Gastroesophageal sphincter (tissue), 4 donors: ENCODE data around the gene CPEB3. TPM values are rescaled to one million over a fixed set of nuclear protein-coding genes. Genes with fewer than 3 reads are reported as not detected.

Experiments used
- ATAC-seq: fragments of 150-250 bp; one replicate; pipeline ENCODE4 v1.9.1; 2016; ENCODE audit warnings: mild to moderate bottlenecking, moderate library complexity
- H3K27ac ChIP-seq, 4 donors: fragments of 200-600 bp; sonication (generic) in 3 of 4; 1 replicate in 3 of 4; 2 replicates in 1 of 4; pipeline ENCODE4 v1.5.1; 2016 to 2019
- H3K27me3 ChIP-seq: fragments of 200-600 bp; sonication (generic); one replicate; pipeline ENCODE4 v1.5.1; 2019
- H3K36me3 ChIP-seq, 2 donors: fragments of 200-600 bp; sonication (generic); one replicate each; pipeline ENCODE4 v1.5.1; 2019; ENCODE audit warnings: control low read depth in 1 of 2
- H3K4me1 ChIP-seq, 3 donors: fragments of 200-600 bp; sonication (generic); 1 replicate in 2 of 3; 2 replicates in 1 of 3; pipeline ENCODE4 v1.5.1; 2016 to 2019; ENCODE audit warnings: control low read depth in 2 of 3
- H3K4me3 ChIP-seq, 2 donors: fragments of 200-600 bp; sonication (generic); one replicate each; pipeline ENCODE4 v1.5.1; 2019; ENCODE audit warnings: mild to moderate bottlenecking in 1 of 2, moderate library complexity in 1 of 2
- H3K9me3 ChIP-seq, 3 donors: fragments of 200-600 bp; sonication (generic); one replicate each; pipeline ENCODE4 v1.5.1; 2017 to 2019; ENCODE audit warnings: control low read depth in 2 of 3
- EP300 ChIP-seq: sonication (generic); formaldehyde crosslinking; IDR thresholded peaks from one replicate; pipeline ENCODE4 v1.6.1; 2017; ENCODE audit warnings: antibody characterized with exemption, mild to moderate bottlenecking
- POLR2A ChIP-seq, 2 donors: fragments of 450-650 bp; IDR thresholded peaks; one replicate each; pipeline ENCODE4 v1.6.1; 2017; ENCODE audit warnings: antibody characterized with exemption in 2 of 2, mild to moderate bottlenecking in 2 of 2, moderate library complexity in 1 of 2
- POLR2AphosphoS5 ChIP-seq: sonication (generic); formaldehyde crosslinking; IDR thresholded peaks from one replicate; pipeline ENCODE4 v1.6.1; 2017; ENCODE audit warnings: antibody characterized with exemption
- WGBS, 2 donors: methylation state at CpG; one replicate each; pipeline ENCODE4 v1.1.5; 2018; ENCODE audit warnings: low coverage in 1 of 2; 5-methylcytosine and 5-hydroxymethylcytosine counted together
- total RNA-seq, 4 donors: library from RNA; depleted of rRNA; stranded (reverse); fragments of >200 nt; gene quantifications; one replicate each; pipeline ENCODE4 v1.1.0, GENCODE V29; 2016
- TF ChIP-seq, protein P1 (sequence below), 4 experiments: fragments of 200-600 bp in 2 of 4; fragments of 450-650 bp in 2 of 4; sonication (generic) in 1 of 4; IDR thresholded peaks; one replicate each; pipeline ENCODE4 v1.5.1; 2017 to 2019; ENCODE audit warnings: antibody characterized with exemption in 4 of 4, mild to moderate bottlenecking in 2 of 4, moderate library complexity in 2 of 4

The CPEB3 gene
- total RNA-seq, 4 donors from 2014 or later = 4.7 to 11.8 (median 9.7) TPM

DNA sequence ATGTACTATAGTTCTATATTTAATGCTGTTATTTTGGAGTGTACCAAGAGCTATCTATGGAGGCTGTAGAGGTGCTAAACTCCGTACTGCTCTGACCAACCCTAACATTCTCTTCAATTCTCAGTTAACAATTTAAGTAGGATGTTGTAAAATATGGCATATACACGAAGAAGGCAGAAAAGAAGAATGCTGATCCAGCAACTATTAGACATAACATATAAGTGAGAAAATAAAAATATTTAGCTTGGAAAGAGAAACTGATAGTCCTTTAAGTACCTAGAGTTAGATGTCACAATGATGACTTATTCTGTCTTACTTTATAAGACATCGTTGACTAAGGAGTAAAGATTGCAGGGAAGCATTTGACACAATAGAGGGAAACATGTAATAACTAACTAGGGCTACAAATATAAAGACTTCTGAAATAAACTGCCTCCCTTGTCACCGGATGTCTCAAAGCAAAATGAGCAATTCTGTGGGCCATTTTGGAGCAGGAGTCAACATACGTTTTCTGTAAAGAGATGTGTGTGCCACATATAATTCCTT lies 159.5 kb downstream of the CPEB3 start:
- no peak for ATAC-seq
- Histone ChIP-seq H3K27me3 (no peaks in the 10 kb centered on the region), H3K27ac (no peak overlapping the region), H3K36me3 (peaks cover 0 to 1% of the 10 kb centered on the region in 2 donors), H3K4me3 (no peak overlapping the region), H3K4me1 (peaks cover 0 to 15% (median 0%) of the 10 kb centered on the region in 3 donors), H3K9me3 (no peaks in the 10 kb centered on the region)
- WGBS, 2 donors = 83 to 88% methylated on average over 5 of the region's 5 CpGs
- TF ChIP-seq, protein P1, sequence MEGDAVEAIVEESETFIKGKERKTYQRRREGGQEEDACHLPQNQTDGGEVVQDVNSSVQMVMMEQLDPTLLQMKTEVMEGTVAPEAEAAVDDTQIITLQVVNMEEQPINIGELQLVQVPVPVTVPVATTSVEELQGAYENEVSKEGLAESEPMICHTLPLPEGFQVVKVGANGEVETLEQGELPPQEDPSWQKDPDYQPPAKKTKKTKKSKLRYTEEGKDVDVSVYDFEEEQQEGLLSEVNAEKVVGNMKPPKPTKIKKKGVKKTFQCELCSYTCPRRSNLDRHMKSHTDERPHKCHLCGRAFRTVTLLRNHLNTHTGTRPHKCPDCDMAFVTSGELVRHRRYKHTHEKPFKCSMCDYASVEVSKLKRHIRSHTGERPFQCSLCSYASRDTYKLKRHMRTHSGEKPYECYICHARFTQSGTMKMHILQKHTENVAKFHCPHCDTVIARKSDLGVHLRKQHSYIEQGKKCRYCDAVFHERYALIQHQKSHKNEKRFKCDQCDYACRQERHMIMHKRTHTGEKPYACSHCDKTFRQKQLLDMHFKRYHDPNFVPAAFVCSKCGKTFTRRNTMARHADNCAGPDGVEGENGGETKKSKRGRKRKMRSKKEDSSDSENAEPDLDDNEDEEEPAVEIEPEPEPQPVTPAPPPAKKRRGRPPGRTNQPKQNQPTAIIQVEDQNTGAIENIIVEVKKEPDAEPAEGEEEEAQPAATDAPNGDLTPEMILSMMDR (IDR thresholded peaks at IDR 0.05) = no peak
- no peak for TF ChIP-seq POLR2AphosphoS5
- TF ChIP-seq POLR2A (IDR thresholded peaks at IDR 0.05) = no peak
- no peak for TF ChIP-seq EP300

DNA sequence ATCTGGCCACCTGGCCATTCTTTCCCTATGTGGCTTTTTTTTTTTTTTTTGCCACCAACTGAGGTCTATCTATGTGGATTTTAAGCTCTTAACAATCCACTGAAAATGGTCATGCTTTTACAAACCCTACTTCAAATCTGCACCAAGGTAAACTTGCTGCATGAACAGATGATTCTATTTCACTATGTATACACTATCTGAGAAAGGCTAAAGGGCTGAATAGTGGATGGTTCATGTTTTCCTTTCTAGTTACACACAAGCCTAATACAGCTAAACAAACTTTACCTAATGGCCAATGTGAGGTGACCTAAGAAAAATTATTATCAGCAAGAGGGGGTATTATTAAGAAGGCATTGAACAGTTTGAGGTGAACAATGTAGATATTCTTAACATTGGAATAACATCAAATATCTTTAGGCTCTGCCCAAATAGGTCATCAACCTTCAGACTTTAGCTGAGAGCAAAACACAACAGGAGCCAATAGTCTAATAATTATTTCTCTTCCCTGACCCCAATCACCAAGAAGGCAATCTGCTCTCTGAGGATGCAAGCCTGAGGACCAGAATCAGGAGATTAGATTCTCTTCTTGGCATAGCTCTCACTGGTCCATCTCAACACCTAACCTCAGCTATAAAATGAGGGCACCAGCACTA lies 160.1 kb downstream of the CPEB3 start:
- no peak overlapping the region for H3K27ac ChIP-seq
- TF ChIP-seq EP300 = no peak
- TF ChIP-seq POLR2AphosphoS5 = no peak
- TF ChIP-seq, protein P1 (IDR thresholded peaks at IDR 0.05) = no peak
- no peak for TF ChIP-seq POLR2A (IDR thresholded peaks at IDR 0.05)
- no peaks in the 10 kb centered on the region for H3K27me3 ChIP-seq
- H3K4me1 ChIP-seq = peaks cover 0 to 21% (median 0%) of the 10 kb centered on the region in 3 donors
- no peak for ATAC-seq
- no peaks in the 10 kb centered on the region for H3K36me3 ChIP-seq
- no peaks in the 10 kb centered on the region for H3K9me3 ChIP-seq
- H3K4me3 ChIP-seq = no peak overlapping the region

DNA sequence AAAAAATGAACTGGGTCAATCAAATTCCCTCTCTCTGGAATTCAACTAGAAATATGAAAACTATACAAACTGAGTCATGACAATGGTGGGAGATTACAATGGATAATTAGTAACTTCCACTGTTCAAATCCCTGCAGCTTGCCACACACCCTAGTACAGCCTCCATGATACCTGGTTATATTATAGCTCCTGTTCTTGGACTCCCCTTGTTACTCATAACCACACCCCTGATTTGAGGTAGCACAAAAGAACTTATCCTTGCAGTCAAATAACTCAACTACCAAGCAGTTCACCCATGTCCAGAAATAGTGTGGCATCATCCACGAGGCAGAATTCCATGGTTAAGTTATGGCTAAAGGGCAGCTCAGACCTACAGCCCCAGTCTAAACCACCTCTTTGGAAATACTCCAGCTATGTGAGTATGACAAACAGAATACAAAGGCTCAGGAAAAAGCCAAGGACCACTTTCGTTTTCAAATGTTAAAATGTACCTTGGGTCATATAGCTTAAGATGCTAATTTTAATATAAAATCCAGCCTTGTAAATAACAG lies 164.7 kb downstream of the CPEB3 start:
- Histone ChIP-seq H3K27me3 (no peaks in the 10 kb centered on the region), H3K27ac (peak overlapping the region in 2 of 4 donors; percentile 9 to 73), H3K9me3 (no peaks in the 10 kb centered on the region), H3K4me3 (no peak overlapping the region), H3K4me1 (peaks cover 12 to 66% (median 30%) of the 10 kb centered on the region in 3 donors), H3K36me3 (no peaks in the 10 kb centered on the region)
- no peak for ATAC-seq
- WGBS, 2 donors = 23 to 33% methylated on average over 2 of the region's 2 CpGs
- TF ChIP-seq, protein P1 (IDR thresholded peaks at IDR 0.05) = no peak
- no peak for TF ChIP-seq POLR2A (IDR thresholded peaks at IDR 0.05)
- TF ChIP-seq POLR2AphosphoS5 = no peak
- no peak for TF ChIP-seq EP300

DNA sequence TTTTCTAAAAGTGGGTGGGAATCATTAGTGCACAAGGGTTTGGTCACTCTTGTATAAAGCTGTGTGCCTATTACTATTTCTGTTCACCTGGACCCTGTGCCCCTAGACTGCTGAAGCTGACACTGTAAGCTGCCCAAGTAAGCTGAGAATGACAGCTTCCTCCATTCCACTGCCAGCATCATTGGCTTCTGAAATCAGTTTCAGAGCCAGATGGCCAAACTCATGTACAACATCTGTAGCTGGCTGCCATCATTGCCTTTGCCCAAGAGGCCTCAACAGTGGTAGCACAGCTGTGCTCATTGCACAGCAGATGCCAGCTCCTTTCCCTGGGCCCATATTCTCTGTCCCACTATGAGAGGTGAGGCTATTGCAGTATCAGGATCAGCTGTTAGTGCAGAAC lies 165.7 kb downstream of the CPEB3 start:
- Histone ChIP-seq H3K4me3 (no peak overlapping the region), H3K9me3 (no peaks in the 10 kb centered on the region), H3K27me3 (no peaks in the 10 kb centered on the region), H3K27ac (peak overlapping the region; percentile 47 to 75 (median 70)), H3K36me3 (no peaks in the 10 kb centered on the region), H3K4me1 (peaks cover 12 to 56% (median 30%) of the 10 kb centered on the region in 3 donors)
- TF ChIP-seq POLR2AphosphoS5 = no peak
- TF ChIP-seq POLR2A (IDR thresholded peaks at IDR 0.05) = no peak
- TF ChIP-seq, protein P1 (IDR thresholded peaks at IDR 0.05) = no peak
- no peak for TF ChIP-seq EP300
- ATAC-seq = no peak
